MM.1S (cell line): ENCODE results near the gene ZNF174.

ENCODE experiments used
- DNase-seq: peaks from one replicate; pipeline ENCODE4 v3.0.0-alpha.2; 2015
- H2AFZ ChIP-seq: fragments of 300-600 bp; sonication (generic); 2 replicates; pipeline ENCODE4 v1.6.0; 2016; ENCODE audit warnings: antibody characterized with exemption, low read length
- H3F3A ChIP-seq: fragments of 300-600 bp; sonication (generic); 2 replicates; pipeline ENCODE4 v1.6.1; 2016; ENCODE audit warnings: mild to moderate bottlenecking, antibody characterized with exemption, low read length, moderate library complexity, mixed read lengths; ENCODE audit not compliant: insufficient read depth
- H3K27ac ChIP-seq: fragments of 300-600 bp; sonication (generic); 2 replicates; pipeline ENCODE4 v1.5.1; 2016; ENCODE audit warnings: mild to moderate bottlenecking, low read length
- H3K27me3 ChIP-seq: fragments of 300-600 bp; sonication (generic); replicated peaks from 2 replicates; pipeline ENCODE4 v1.6.0; 2016; ENCODE audit warnings: low read length; ENCODE audit not compliant: insufficient read depth
- H3K36me3 ChIP-seq: fragments of 300-600 bp; sonication (generic); replicated peaks from 2 replicates; pipeline ENCODE4 v1.6.1; 2016; ENCODE audit warnings: mild to moderate bottlenecking, low read length, mixed read lengths; ENCODE audit not compliant: insufficient read depth
- H3K4me1 ChIP-seq: fragments of 300-600 bp; sonication (generic); 2 replicates; pipeline ENCODE4 v1.6.1; 2016; ENCODE audit warnings: low read length, mixed read lengths
- H3K4me2 ChIP-seq: fragments of 300-600 bp; sonication (generic); 2 replicates; pipeline ENCODE4 v1.6.0; 2016; ENCODE audit warnings: low read depth, low read length
- H3K4me3 ChIP-seq: fragments of 300-600 bp; sonication (generic); 2 replicates; pipeline ENCODE4 v1.5.1; 2016; ENCODE audit warnings: low read length, mixed read lengths
- H3K79me2 ChIP-seq: fragments of 300-600 bp; sonication (generic); 2 replicates; pipeline ENCODE4 v1.6.1; 2016; ENCODE audit warnings: mixed run types, low read length, mixed read lengths
- H3K9ac ChIP-seq: fragments of 300-600 bp; sonication (generic); 2 replicates; pipeline ENCODE4 v1.6.1; 2016; ENCODE audit warnings: low read length, mixed read lengths
- H3K9me2 ChIP-seq: fragments of 300-600 bp; sonication (generic); replicated peaks from 2 replicates; pipeline ENCODE4 v1.6.1; 2016; ENCODE audit warnings: mild to moderate bottlenecking, low read length, mixed read lengths; ENCODE audit not compliant: insufficient read depth
- H3K9me3 ChIP-seq: fragments of 300-600 bp; sonication (generic); replicated peaks from 2 replicates; pipeline ENCODE4 v1.6.1; 2016; ENCODE audit warnings: mild to moderate bottlenecking, low read length, mixed read lengths; ENCODE audit not compliant: insufficient read depth
- H4K20me1 ChIP-seq: fragments of 300-600 bp; sonication (generic); 2 replicates; pipeline ENCODE4 v1.6.1; 2016; ENCODE audit warnings: mild to moderate bottlenecking, low read length, moderate library complexity, mixed read lengths; ENCODE audit not compliant: insufficient read depth
- CTCF ChIP-seq: fragments of 300-600 bp; sonication (generic); IDR thresholded peaks from 2 replicates; pipeline ENCODE4 v1.5.1; 2016; ENCODE audit warnings: antibody characterized with exemption, low read length, mixed read lengths
- EZH2 ChIP-seq: fragments of 300-600 bp; sonication (generic); optimal IDR thresholded peaks from 2 replicates; pipeline ENCODE3; 2017; ENCODE audit warnings: low read depth, mild to moderate bottlenecking, antibody characterized with exemption, low read length, mixed read lengths
- EZH2phosphoT487 ChIP-seq: fragments of 300-600 bp; sonication (generic); IDR thresholded peaks from 2 replicates; pipeline ENCODE4 v1.6.1; 2018; ENCODE audit warnings: antibody characterized with exemption, low read length

ZNF174 gene

GRCh38 chr16:3364774-3365427 lies 36.1 kb upstream of the ZNF174 start:
- H3K9me2 ChIP-seq = no peaks in the 10 kb centered on the region
- no peaks in the 10 kb centered on the region for H3K9me3 ChIP-seq
- H3F3A ChIP-seq = peaks cover 7% of the 10 kb centered on the region
- H3K36me3 ChIP-seq = no peaks in the 10 kb centered on the region
- no peaks in the 10 kb centered on the region; the same call in 1 of the 2 replicates for H3K27me3 ChIP-seq
- peak overlapping the region; percentile 74 for H3K4me2 ChIP-seq
- TF ChIP-seq CTCF = no peak
- TF ChIP-seq EZH2phosphoT487 = no peak
- TF ChIP-seq EZH2 = no peak
- H3K4me3 ChIP-seq = peak overlapping the region; percentile 69
- DNase-seq = peak; percentile 93
- H3K79me2 ChIP-seq = no peaks in the 10 kb centered on the region
- no peaks in the 10 kb centered on the region for H4K20me1 ChIP-seq
- H3K27ac ChIP-seq = peak overlapping the region; percentile 73; the same call in 1 of the 2 replicates
- peak overlapping the region; percentile 45; the same call in 1 of the 2 replicates for H3K9ac ChIP-seq
- H3K4me1 ChIP-seq = peaks cover 4% of the 10 kb centered on the region; the same call in 1 of the 2 replicates
- peak overlapping the region; percentile 91 for H2AFZ ChIP-seq

- Histone ChIP-seq H3K9me2 (no peaks in the 10 kb centered on the region), H4K20me1 (no peaks in the 10 kb centered on the region), H3K27ac (no peak overlapping the region), H3K9me3 (no peaks in the 10 kb centered on the region), H2AFZ (no peak overlapping the region), H3K4me1 (peaks cover 4% of the 10 kb centered on the region; the same call in 1 of the 2 replicates), H3K27me3 (no peaks in the 10 kb centered on the region), H3K79me2 (no peaks in the 10 kb centered on the region), H3K4me3 (no peak overlapping the region), H3F3A (peaks cover 7% of the 10 kb centered on the region), H3K36me3 (no peaks in the 10 kb centered on the region), H3K9ac (no peak overlapping the region), H3K4me2 (no peak overlapping the region)
- TF ChIP-seq CTCF (no peak), EZH2phosphoT487 (no peak), EZH2 (no peak)
- no peak for DNase-seq
Measured at GRCh38 chr16:3369073-3369472, 31.9 kb upstream of the ZNF174 start.

GRCh38 chr16:3375680-3376079 lies 25.3 kb upstream of the ZNF174 start:
- no peaks in the 10 kb centered on the region for H3K4me1 ChIP-seq
- no peaks in the 10 kb centered on the region for H3K9me3 ChIP-seq
- H2AFZ ChIP-seq = no peak overlapping the region
- H3K4me2 ChIP-seq = no peak overlapping the region
- H3K9me2 ChIP-seq = no peaks in the 10 kb centered on the region
- no peak overlapping the region for H3K9ac ChIP-seq
- no peak for DNase-seq
- no peak overlapping the region for H3K27ac ChIP-seq
- H4K20me1 ChIP-seq = no peaks in the 10 kb centered on the region
- no peak for TF ChIP-seq CTCF
- TF ChIP-seq EZH2 = no peak
- no peak for TF ChIP-seq EZH2phosphoT487
- no peaks in the 10 kb centered on the region for H3K79me2 ChIP-seq
- H3K36me3 ChIP-seq = no peaks in the 10 kb centered on the region
- no peak overlapping the region for H3K4me3 ChIP-seq
- H3K27me3 ChIP-seq = no peaks in the 10 kb centered on the region
- no peaks in the 10 kb centered on the region for H3F3A ChIP-seq
